HG03469 (cell line): ENCODE results near the gene ALPI.
"Not testable (repeated sequence)": the region's sequence is repeated elsewhere in the genome, so short reads cannot be mapped to it uniquely, and the experiment has no call there.

Experiments used
- ATAC-seq: cut with Tn5 transposase; IDR thresholded peaks from one replicate; pipeline ENCODE4 v1.9.1; 2021; ENCODE audit warnings: mild to moderate bottlenecking, moderate library complexity, moderate number of reproducible peaks; ENCODE audit not compliant: unreplicated experiment

Gene ALPI

GRCh38 chr2:232441147-232441651, 14.8 kb upstream of the ALPI start:
- ATAC-seq: no peak

GRCh38 chr2:232441922-232442321, 14.0 kb upstream of the ALPI start:
- not testable (repeated sequence) for ATAC-seq

GRCh38 chr2:232442431-232442830, 13.5 kb upstream of the ALPI start:
- ATAC-seq: not testable (repeated sequence)

GRCh38 chr2:232443047-232443446, 12.9 kb upstream of the ALPI start:
- ATAC-seq: not testable (repeated sequence)

- ATAC-seq: not testable (repeated sequence)
Observed at GRCh38 chr2:232443669-232444408, 12.1 kb upstream of the ALPI start.

GRCh38 chr2:232444409-232445148, 11.4 kb upstream of the ALPI start:
- no peak for ATAC-seq

- not testable (repeated sequence) for ATAC-seq
Observed at GRCh38 chr2:232445149-232445885, 10.6 kb upstream of the ALPI start.

GRCh38 chr2:232446266-232446777, 9.6 kb upstream of the ALPI start:
- not testable (repeated sequence) for ATAC-seq

- no peak for ATAC-seq
Observed at GRCh38 chr2:232447091-232447620, 8.8 kb upstream of the ALPI start.

GRCh38 chr2:232447638-232448303, 8.2 kb upstream of the ALPI start:
- ATAC-seq: no peak

- no peak for ATAC-seq
Observed at GRCh38 chr2:232448304-232448690, 7.7 kb upstream of the ALPI start.

GRCh38 chr2:232449964-232450363, 6.0 kb upstream of the ALPI start:
- no peak for ATAC-seq

- ATAC-seq: not testable (repeated sequence)
Observed at GRCh38 chr2:232451645-232452044, 4.3 kb upstream of the ALPI start.

GRCh38 chr2:232454630-232455029, 1.3 kb upstream of the ALPI start:
- no peak for ATAC-seq

- ATAC-seq: no peak
Observed at GRCh38 chr2:232456296-232457120, 555 bp downstream of the ALPI start.

- no peak for ATAC-seq
Observed at GRCh38 chr2:232457121-232458011, 1.4 kb downstream of the ALPI start.

- ATAC-seq: no peak
Observed at GRCh38 chr2:232458051-232458660, 2.2 kb downstream of the ALPI start.
